CD4-positive, CD25-positive, alpha-beta regulatory T cell (primary cell): Measurements from ENCODE around the gene ARHGAP4. TPM values are rescaled to one million over a fixed set of nuclear protein-coding genes. Genes with fewer than 3 reads are reported as not detected.
A peak's percentile ranks its signal among the peaks of the same experiment; 100 is the strongest.

Source experiments
- ATAC-seq, 2 donors: fragments of 150-1000 bp; cut with Tn5 transposase; one replicate each; pipeline ENCODE4 v1.10.0; 2021; ENCODE audit warnings: low read depth in 2 of 2, moderate number of reproducible peaks in 2 of 2, moderate library complexity in 1 of 2
- DNase-seq, 3 donors: peaks; one replicate each; pipeline versions ENCODE4 v3.0.0 to v3.0.0-alpha.2; 2012 to 2022; ENCODE audit warnings: mixed read lengths in 1 of 3
- H3K27ac ChIP-seq: one replicate; pipeline ENCODE4 v1.7.0; 2013; ENCODE audit warnings: mild to moderate bottlenecking, low read length; ENCODE audit not compliant: insufficient read depth, poor library complexity, severe bottlenecking
- H3K27me3 ChIP-seq: one replicate; pipeline ENCODE4 v1.7.0; 2013; ENCODE audit warnings: low read length; ENCODE audit not compliant: control insufficient read depth, insufficient read depth
- H3K36me3 ChIP-seq: one replicate; pipeline ENCODE4 v1.7.0; 2013; ENCODE audit warnings: mild to moderate bottlenecking, low read length, moderate library complexity; ENCODE audit not compliant: control insufficient read depth, insufficient read depth
- H3K4me1 ChIP-seq: 2 replicates; pipeline ENCODE4 v1.7.0; 2013; ENCODE audit warnings: mild to moderate bottlenecking, low read length; ENCODE audit not compliant: insufficient read depth, control insufficient read depth, poor library complexity, severe bottlenecking
- H3K4me3 ChIP-seq: one replicate; pipeline ENCODE4 v1.7.0; 2013; ENCODE audit warnings: low read depth, mild to moderate bottlenecking, low read length, moderate library complexity
- H3K9me3 ChIP-seq, 2 experiments: 1 replicate in 1 of 2; 2 replicates in 1 of 2; pipeline ENCODE4 v1.7.0; 2013; ENCODE audit warnings: low read length in 2 of 2, mild to moderate bottlenecking in 1 of 2, moderate library complexity in 1 of 2; ENCODE audit not compliant: control insufficient read depth in 2 of 2
- H3K27ac Mint-ChIP-seq, 3 donors: one replicate each; pipeline ENCODE4 v1.8.0; 2020 to 2022; ENCODE audit warnings: mild to moderate bottlenecking in 3 of 3, mixed read lengths in 3 of 3, moderate library complexity in 2 of 3
- H3K27me3 Mint-ChIP-seq: one replicate; pipeline ENCODE4 v1.8.0; 2022; ENCODE audit warnings: mild to moderate bottlenecking, mixed read lengths
- H3K36me3 Mint-ChIP-seq: one replicate; pipeline ENCODE4 v1.8.0; 2020; ENCODE audit warnings: mixed read lengths
- H3K4me1 Mint-ChIP-seq, 4 donors: one replicate each; pipeline ENCODE4 v1.8.0; 2020 to 2022; ENCODE audit warnings: mixed read lengths in 4 of 4, mild to moderate bottlenecking in 1 of 4
- H3K4me3 Mint-ChIP-seq, 4 donors: one replicate each; pipeline ENCODE4 v1.8.0; 2020 to 2022; ENCODE audit warnings: mild to moderate bottlenecking in 4 of 4, mixed read lengths in 4 of 4, moderate library complexity in 3 of 4
- H3K9me3 Mint-ChIP-seq, 7 donors: one replicate each; pipeline ENCODE4 v1.8.0; 2020 to 2022; ENCODE audit warnings: mixed read lengths in 7 of 7, mild to moderate bottlenecking in 3 of 7, moderate library complexity in 2 of 7
- polyA plus RNA-seq, 4 donors: library from polyadenylated mRNA; unstranded; fragments of 300-500 nt; fragmentation: Illumina TruSeq; gene quantifications; one replicate each; pipeline ENCODE4 v1.2.3, GENCODE V29; 2021
- total RNA-seq: library from RNA; stranded (reverse); gene quantifications from one replicate; pipeline ENCODE4 v1.2.3, GENCODE V29; 2022

The ARHGAP4 gene
- total and polyA plus RNA-seq, 5 donors from 2014 or later: 73.5 to 459 (median 81.2) TPM

DNA sequence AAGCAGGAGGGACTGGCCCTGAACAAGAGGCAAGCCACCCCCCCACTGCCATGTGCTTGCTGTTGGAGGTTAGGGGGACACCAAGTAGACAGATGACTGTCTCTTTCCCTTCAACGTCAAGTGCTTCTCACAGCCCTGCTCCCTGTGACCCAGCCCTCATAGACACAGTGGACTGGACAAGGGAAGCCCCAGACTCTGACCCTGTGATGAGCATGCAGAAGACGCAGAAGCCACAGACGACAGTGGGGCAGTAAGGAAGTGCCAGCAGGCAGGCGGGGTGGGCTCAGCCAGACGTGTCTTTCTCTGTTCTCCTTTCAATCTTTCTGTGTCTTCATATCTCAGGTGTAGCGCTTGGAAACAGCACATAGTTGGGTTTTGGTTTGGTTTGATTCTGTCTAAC, 37.7 kb downstream of the ARHGAP4 start:
- Histone ChIP-seq H3K27ac (no peak overlapping the region), H3K4me3 (no peak overlapping the region), H3K36me3 (no peaks in the 10 kb centered on the region), H3K4me1 (peaks cover 9% of the 10 kb centered on the region), H3K27me3 (peaks cover 8% of the 10 kb centered on the region), H3K9me3 (no peaks in the 10 kb centered on the region)
- ATAC-seq: no peak
- no peak overlapping the region for H3K27ac Mint-ChIP-seq
- no peaks in the 10 kb centered on the region for H3K36me3 Mint-ChIP-seq
- peaks cover 0 to 5% (median 0%) of the 10 kb centered on the region in 4 donors for H3K4me1 Mint-ChIP-seq
- H3K4me3 Mint-ChIP-seq: peak overlapping the region in 1 of 4 donors; percentile 72
- H3K9me3 Mint-ChIP-seq: no peaks in the 10 kb centered on the region
- no peak for DNase-seq
- peaks cover 33% of the 10 kb centered on the region for H3K27me3 Mint-ChIP-seq

DNA sequence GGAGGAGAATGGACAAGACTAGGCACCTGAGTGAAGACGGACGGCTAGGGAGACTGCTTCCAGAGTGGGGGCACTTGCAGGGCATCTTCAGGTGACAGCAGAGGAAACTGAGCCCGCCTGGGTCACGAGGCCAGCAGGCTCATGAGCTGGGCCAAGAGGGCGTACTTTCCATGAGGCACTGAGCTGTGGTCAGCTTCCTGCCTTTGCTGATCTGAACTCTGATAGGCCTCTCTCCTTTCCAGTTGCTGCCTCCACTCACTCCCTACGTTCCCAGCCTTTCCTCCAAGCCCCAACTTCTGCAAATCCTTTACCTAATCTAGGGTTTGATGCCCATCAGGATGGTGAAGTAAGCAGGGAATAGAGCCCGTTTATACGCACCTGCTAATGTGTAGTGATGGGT, 38.7 kb downstream of the ARHGAP4 start:
- no peak overlapping the region for H3K27ac ChIP-seq
- no peak for ATAC-seq
- peaks cover 0 to 5% (median 0%) of the 10 kb centered on the region in 4 donors for H3K4me1 Mint-ChIP-seq

DNA sequence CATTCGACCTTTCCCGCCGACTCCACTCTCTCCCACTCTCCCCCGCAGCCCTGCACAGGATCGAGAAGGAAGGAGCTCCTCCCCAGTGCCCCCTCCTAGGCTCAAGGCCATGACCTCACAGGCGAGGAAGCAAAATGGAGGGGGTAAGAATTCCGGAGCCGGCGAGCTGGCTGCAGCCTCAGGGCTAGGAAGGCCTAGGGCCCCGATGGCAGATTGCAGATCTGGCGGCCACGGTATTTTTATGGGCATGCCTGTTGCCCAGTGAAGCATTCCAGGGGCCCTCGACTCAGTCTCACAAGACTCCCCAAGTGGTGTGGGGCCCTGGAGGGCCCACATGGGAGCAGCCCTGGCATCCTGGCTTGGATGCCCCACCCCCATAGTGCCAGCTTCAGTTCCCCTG, 39.1 kb downstream of the ARHGAP4 start:
- Mint-ChIP-seq H3K27me3 (peaks cover 28% of the 10 kb centered on the region), H3K27ac (no peak overlapping the region), H3K36me3 (no peaks in the 10 kb centered on the region), H3K9me3 (no peaks in the 10 kb centered on the region), H3K4me1 (peaks cover 0 to 5% (median 0%) of the 10 kb centered on the region in 4 donors), H3K4me3 (peak overlapping the region in 1 of 4 donors; percentile 19)
- H3K4me1 ChIP-seq: peaks cover 9% of the 10 kb centered on the region
- no peaks in the 10 kb centered on the region for H3K36me3 ChIP-seq
- peaks cover 8% of the 10 kb centered on the region for H3K27me3 ChIP-seq
- no peak for DNase-seq
- no peak for ATAC-seq
- no peaks in the 10 kb centered on the region for H3K9me3 ChIP-seq
- H3K4me3 ChIP-seq: no peak overlapping the region
- H3K27ac ChIP-seq: no peak overlapping the region

More for the DNA sequence above, 38.7 kb downstream of the ARHGAP4 start:
- Mint-ChIP-seq H3K4me3 (peak overlapping the region in 1 of 4 donors; percentile 64), H3K27me3 (peaks cover 28% of the 10 kb centered on the region), H3K27ac (no peak overlapping the region), H3K9me3 (no peaks in the 10 kb centered on the region), H3K36me3 (no peaks in the 10 kb centered on the region)
- H3K36me3 ChIP-seq: no peaks in the 10 kb centered on the region
- H3K9me3 ChIP-seq: no peaks in the 10 kb centered on the region
- DNase-seq: no peak
- no peak overlapping the region for H3K4me3 ChIP-seq
- peaks cover 8% of the 10 kb centered on the region for H3K27me3 ChIP-seq
- H3K4me1 ChIP-seq: peaks cover 9% of the 10 kb centered on the region

DNA sequence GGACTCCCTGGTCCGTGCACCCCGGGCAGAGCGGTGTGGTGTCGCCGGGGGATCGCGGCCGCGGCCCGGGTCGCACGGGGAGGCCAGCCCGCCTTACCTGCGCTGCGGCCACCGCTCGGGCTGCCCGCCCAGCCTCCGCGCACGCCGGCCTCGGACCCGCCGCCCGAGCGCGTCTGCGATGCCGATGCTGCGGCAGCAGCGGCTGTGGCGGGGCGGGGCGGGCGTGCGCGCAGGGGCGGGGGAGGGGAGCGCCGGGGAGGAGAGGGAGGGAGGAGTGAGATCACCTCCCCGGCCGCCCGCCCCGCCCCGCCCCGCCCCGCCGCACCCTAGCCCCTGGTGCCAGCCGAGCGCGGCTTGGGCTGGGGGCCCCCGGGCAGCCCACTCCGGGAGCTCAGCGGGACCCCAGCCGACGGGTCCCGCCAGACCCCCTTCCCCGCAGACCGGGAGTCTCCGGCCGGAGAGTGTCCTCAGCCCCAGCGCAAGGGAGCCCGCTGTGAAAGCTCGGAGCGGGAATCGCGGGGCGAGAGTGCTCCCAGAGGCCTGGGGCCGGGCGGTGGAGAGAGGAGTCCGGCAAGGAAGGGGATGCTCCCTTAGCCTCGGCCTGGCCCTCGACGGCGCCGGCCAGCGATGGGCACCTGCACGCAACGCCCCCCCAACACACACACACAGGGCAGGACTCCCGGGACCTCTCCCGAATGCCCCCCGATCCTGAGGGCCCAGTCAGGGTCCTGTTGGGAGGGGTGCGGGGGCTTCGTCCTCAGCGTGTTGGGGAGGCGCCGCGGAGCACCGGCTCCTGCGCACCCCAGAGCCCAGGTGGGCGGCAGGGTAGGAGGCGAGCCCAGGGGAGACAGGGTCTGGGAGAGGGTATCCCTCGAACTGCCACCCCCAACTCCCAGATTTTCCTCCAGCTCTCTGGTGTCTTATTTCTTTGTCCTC, 39.8 kb downstream of the ARHGAP4 start, which contains the start of gene L1CAM:
Gene L1CAM, minus strand, starts transcription at position 206 of the 936 bp plus-strand sequence. CDS start 10,337 bp downstream, outside the sequence.
- no peaks in the 10 kb centered on the region for H3K9me3 ChIP-seq
- H3K4me1 ChIP-seq: peaks cover 9% of the 10 kb centered on the region
- Mint-ChIP-seq H3K9me3 (no peaks in the 10 kb centered on the region), H3K4me3 (peak within 1 kb of the TSS in 2 of 4 donors; percentile 31 to 41), H3K27me3 (peaks cover 28% of the 10 kb centered on the region), H3K36me3 (no peaks in the 10 kb centered on the region), H3K4me1 (peaks cover 0 to 5% (median 0%) of the 10 kb centered on the region in 4 donors), H3K27ac (no peak within 1 kb of the TSS)
- no peak within 1 kb of the TSS for H3K4me3 ChIP-seq
- ATAC-seq: peak in 1 of 2 donors; percentile 31
- H3K36me3 ChIP-seq: no peaks in the 10 kb centered on the region
- H3K27ac ChIP-seq: no peak within 1 kb of the TSS
- no peak for DNase-seq
- H3K27me3 ChIP-seq: peaks cover 8% of the 10 kb centered on the region

DNA sequence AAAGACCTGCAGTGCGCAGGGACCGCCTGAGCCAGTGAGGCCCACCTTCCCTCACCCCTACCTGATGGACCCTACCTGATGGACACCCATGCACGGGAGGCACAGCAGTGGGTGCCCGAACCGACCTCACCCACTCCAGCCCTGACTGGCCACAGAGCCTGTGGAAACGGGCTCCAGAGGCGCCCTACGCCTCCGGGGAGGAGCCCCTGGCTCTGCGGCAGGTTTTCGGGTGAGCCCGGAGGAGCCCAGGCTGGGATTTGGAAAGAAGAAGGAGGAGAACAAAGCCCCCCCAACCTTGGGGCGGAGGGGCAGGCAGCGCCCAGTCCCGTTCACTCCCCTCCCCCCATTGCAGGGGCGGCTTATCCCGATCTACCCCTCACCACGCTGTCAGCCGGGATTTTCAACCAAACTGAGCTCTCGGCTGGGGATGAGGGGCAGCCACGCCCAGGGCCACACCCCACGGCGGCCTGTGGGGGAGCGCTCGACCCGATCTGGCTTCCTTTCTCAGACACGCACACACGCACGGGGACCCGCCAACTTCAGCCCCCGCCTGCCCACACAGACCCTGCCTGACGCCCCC, 40.8 kb downstream of the ARHGAP4 start:
- H3K9me3 Mint-ChIP-seq: no peaks in the 10 kb centered on the region
- Histone ChIP-seq H3K9me3 (no peaks in the 10 kb centered on the region), H3K27ac (no peak overlapping the region), H3K27me3 (peaks cover 8% of the 10 kb centered on the region), H3K4me1 (peaks cover 9% of the 10 kb centered on the region), H3K36me3 (no peaks in the 10 kb centered on the region), H3K4me3 (no peak overlapping the region)
- DNase-seq (no peak), ATAC-seq (no peak)
- peaks cover 0 to 5% (median 0%) of the 10 kb centered on the region in 4 donors for H3K4me1 Mint-ChIP-seq
- peak overlapping the region in 2 of 4 donors; percentile 31 to 41 for H3K4me3 Mint-ChIP-seq
- H3K27me3 Mint-ChIP-seq: peaks cover 36% of the 10 kb centered on the region
- no peak overlapping the region for H3K27ac Mint-ChIP-seq
- H3K36me3 Mint-ChIP-seq: no peaks in the 10 kb centered on the region

DNA sequence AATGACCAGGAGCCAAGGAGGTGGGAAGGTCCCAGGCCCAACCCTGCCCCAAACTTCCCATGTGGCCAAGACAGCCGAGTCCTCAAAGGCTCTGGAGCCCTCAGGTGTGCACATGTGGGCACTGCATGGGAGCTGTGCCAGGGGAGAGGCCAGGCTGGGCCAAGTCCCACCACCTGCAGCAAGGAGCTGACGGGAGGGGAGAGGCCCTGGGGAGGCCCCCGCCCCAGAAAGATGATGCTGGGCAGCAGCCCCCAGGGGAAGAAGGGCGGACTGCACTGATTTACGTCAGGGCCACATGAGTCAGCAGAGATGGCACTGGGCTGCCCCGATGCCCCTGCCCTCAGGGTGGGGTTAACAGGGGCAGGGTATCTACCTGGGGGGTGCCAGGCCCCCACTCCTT, 41.5 kb downstream of the ARHGAP4 start:
- H3K4me1 ChIP-seq: peaks cover 9% of the 10 kb centered on the region
- no peak overlapping the region for H3K27ac Mint-ChIP-seq
- peaks cover 36% of the 10 kb centered on the region for H3K27me3 Mint-ChIP-seq
- no peaks in the 10 kb centered on the region for H3K36me3 Mint-ChIP-seq
- H3K36me3 ChIP-seq: no peaks in the 10 kb centered on the region
- H3K4me1 Mint-ChIP-seq: peaks cover 0 to 5% (median 0%) of the 10 kb centered on the region in 4 donors
- H3K9me3 ChIP-seq: no peaks in the 10 kb centered on the region
- ATAC-seq (no peak), DNase-seq (no peak)
- H3K9me3 Mint-ChIP-seq: no peaks in the 10 kb centered on the region
- H3K27me3 ChIP-seq: peaks cover 8% of the 10 kb centered on the region
- H3K4me3 Mint-ChIP-seq: peak overlapping the region in 1 of 4 donors; percentile 56
- H3K4me3 ChIP-seq: no peak overlapping the region
- no peak overlapping the region for H3K27ac ChIP-seq

DNA sequence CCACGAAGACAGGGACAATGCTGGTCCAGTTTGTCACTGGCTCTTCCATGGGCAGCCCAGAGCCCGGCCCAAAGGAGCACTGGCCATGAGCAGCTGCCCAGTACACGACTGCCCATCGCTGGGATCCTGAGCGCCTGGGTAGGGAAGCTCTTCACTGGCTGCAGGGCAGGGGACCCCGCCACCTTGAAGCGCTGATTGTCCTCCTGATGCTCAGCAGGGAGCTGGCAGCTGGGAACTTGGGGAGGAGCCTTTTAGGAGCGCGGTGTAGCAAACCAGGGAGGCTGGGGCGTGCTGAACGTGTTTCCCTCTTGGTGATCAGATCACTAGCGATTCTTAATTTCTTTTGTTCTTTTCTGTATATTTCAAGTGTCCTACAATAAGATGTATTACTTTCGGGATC, 41.9 kb downstream of the ARHGAP4 start:
- H3K36me3 ChIP-seq: no peaks in the 10 kb centered on the region
- Mint-ChIP-seq H3K9me3 (no peaks in the 10 kb centered on the region), H3K36me3 (no peaks in the 10 kb centered on the region), H3K4me1 (peaks cover 0 to 8% (median 0%) of the 10 kb centered on the region in 4 donors), H3K27ac (no peak overlapping the region), H3K27me3 (peaks cover 38% of the 10 kb centered on the region), H3K4me3 (peak overlapping the region in 3 of 4 donors; percentile 8 to 56 (median 43))
- H3K4me3 ChIP-seq: no peak overlapping the region
- peaks cover 10% of the 10 kb centered on the region for H3K4me1 ChIP-seq
- no peak overlapping the region for H3K27ac ChIP-seq
- DNase-seq: no peak
- H3K27me3 ChIP-seq: peaks cover 8% of the 10 kb centered on the region
- no peak for ATAC-seq
- H3K9me3 ChIP-seq: no peaks in the 10 kb centered on the region
